Gastroesophageal sphincter (tissue), 3 donors: ENCODE results near the gene ZGRF1.

Source experiments
- POLR2A ChIP-seq, 2 donors: fragments of 450-650 bp; IDR thresholded peaks; one replicate each; pipeline ENCODE4 v1.6.1; 2017; ENCODE audit warnings: antibody characterized with exemption in 2 of 2, mild to moderate bottlenecking in 2 of 2, moderate library complexity in 1 of 2
- POLR2AphosphoS5 ChIP-seq: sonication (generic); formaldehyde crosslinking; IDR thresholded peaks from one replicate; pipeline ENCODE4 v1.6.1; 2017; ENCODE audit warnings: antibody characterized with exemption
- TF ChIP-seq, protein P1 (sequence below), 4 experiments: fragments of 200-600 bp in 2 of 4; fragments of 450-650 bp in 2 of 4; sonication (generic) in 1 of 4; IDR thresholded peaks; one replicate each; pipeline ENCODE4 v1.5.1; 2017 to 2019; ENCODE audit warnings: antibody characterized with exemption in 4 of 4, mild to moderate bottlenecking in 2 of 4, moderate library complexity in 2 of 4

DNA sequence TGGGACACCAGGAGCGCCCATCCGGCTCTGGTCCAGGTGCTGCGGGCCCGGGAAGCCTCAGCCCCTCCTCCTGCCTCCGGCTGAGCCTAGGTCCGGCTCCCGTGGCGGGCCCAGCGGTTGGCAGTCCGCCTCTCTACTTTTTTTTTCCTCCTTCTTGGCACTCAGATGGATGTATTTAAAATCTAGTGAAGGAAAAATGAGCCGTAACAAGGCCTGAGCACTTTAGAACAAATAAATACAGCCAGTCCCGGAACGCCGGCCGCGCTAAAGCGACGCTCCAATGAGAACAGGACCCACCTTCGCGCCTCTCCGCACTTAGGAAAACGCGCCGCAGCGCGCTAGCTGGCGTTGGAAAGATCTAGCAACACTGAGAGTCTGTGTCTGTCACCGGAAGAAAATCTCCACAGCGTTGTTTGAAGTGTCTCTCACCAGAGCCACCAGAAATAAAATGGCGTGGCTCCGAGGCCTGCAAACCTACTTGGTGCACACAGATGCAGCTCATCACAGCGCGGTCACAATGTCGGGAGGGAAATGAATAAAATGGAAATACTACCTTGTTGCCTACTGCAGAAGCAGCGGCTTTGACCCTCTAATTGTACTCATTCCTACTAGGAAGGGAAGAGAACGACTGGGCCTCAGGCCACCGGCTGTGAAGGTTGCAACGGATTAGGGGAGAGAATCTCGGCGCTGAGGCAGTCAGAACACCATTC is 125.5 kb downstream of the ZGRF1 start:
- TF ChIP-seq, protein P1, sequence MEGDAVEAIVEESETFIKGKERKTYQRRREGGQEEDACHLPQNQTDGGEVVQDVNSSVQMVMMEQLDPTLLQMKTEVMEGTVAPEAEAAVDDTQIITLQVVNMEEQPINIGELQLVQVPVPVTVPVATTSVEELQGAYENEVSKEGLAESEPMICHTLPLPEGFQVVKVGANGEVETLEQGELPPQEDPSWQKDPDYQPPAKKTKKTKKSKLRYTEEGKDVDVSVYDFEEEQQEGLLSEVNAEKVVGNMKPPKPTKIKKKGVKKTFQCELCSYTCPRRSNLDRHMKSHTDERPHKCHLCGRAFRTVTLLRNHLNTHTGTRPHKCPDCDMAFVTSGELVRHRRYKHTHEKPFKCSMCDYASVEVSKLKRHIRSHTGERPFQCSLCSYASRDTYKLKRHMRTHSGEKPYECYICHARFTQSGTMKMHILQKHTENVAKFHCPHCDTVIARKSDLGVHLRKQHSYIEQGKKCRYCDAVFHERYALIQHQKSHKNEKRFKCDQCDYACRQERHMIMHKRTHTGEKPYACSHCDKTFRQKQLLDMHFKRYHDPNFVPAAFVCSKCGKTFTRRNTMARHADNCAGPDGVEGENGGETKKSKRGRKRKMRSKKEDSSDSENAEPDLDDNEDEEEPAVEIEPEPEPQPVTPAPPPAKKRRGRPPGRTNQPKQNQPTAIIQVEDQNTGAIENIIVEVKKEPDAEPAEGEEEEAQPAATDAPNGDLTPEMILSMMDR (IDR thresholded peaks at IDR 0.05) = no peak
- no peak for TF ChIP-seq POLR2A (IDR thresholded peaks at IDR 0.05)
- no peak for TF ChIP-seq POLR2AphosphoS5
